Trophoblast cell (in vitro differentiated cells and primary cell): ENCODE results near the gene PAK5.
A peak's percentile ranks its signal among the peaks of the same experiment; 100 is the strongest.

Experiments
- DNase-seq, 2 donors: peaks; one replicate each; pipeline ENCODE4 v3.0.0-alpha.2; 2016
- H2AFZ ChIP-seq: 2 replicates; pipeline ENCODE4 v1.6.1; 2013; ENCODE audit warnings: low read length, moderate library complexity, mild to moderate bottlenecking; ENCODE audit not compliant: insufficient read depth, poor library complexity
- H2AK5ac ChIP-seq: 2 replicates; pipeline ENCODE4 v1.6.1; 2013; ENCODE audit warnings: mild to moderate bottlenecking, low read length
- H2BK120ac ChIP-seq: 2 replicates; pipeline ENCODE4 v1.6.1; 2013; ENCODE audit warnings: low read length, mild to moderate bottlenecking, moderate library complexity; ENCODE audit not compliant: insufficient read depth, poor library complexity
- H2BK12ac ChIP-seq: 2 replicates; pipeline ENCODE4 v1.6.1; 2013; ENCODE audit warnings: mild to moderate bottlenecking, low read length, moderate library complexity
- H2BK5ac ChIP-seq: 2 replicates; pipeline ENCODE4 v1.6.1; 2013; ENCODE audit warnings: low read length, low read depth, moderate library complexity, mild to moderate bottlenecking; ENCODE audit not compliant: poor library complexity
- H3K14ac ChIP-seq: 2 replicates; pipeline ENCODE4 v1.6.1; 2013; ENCODE audit warnings: mild to moderate bottlenecking, low read length
- H3K18ac ChIP-seq: 2 replicates; pipeline ENCODE4 v1.6.1; 2013; ENCODE audit warnings: mild to moderate bottlenecking, low read length
- H3K23ac ChIP-seq: 2 replicates; pipeline ENCODE4 v1.6.1; 2013; ENCODE audit warnings: low read length
- H3K27ac ChIP-seq: 2 replicates; pipeline ENCODE4 v1.5.1; 2013; ENCODE audit warnings: low read depth, mild to moderate bottlenecking, inconsistent platforms, low read length, moderate library complexity
- H3K27me3 ChIP-seq: 2 replicates; pipeline ENCODE4 v1.6.1; 2013; ENCODE audit warnings: inconsistent platforms, mild to moderate bottlenecking, low read length, moderate library complexity; ENCODE audit not compliant: insufficient read depth
- H3K36me3 ChIP-seq, 2 experiments: 1 replicate in 1 of 2; 2 replicates in 1 of 2; pipeline ENCODE4 v1.6.1; 2013; ENCODE audit warnings: low read length in 2 of 2, mild to moderate bottlenecking in 2 of 2, moderate library complexity in 1 of 2; ENCODE audit not compliant: insufficient read depth in 2 of 2, control insufficient read depth in 1 of 2
- H3K4ac ChIP-seq: 2 replicates; pipeline ENCODE4 v1.6.1; 2013; ENCODE audit warnings: low read depth, mild to moderate bottlenecking, low read length, moderate library complexity
- H3K4me1 ChIP-seq, 2 experiments: 1 replicate in 1 of 2; 2 replicates in 1 of 2; pipeline ENCODE4 v1.6.1; 2013; ENCODE audit warnings: low read length in 2 of 2, mild to moderate bottlenecking in 2 of 2, moderate library complexity in 1 of 2; ENCODE audit not compliant: insufficient read depth in 2 of 2, control insufficient read depth in 1 of 2
- H3K4me2 ChIP-seq: 2 replicates; pipeline ENCODE4 v1.6.1; 2013; ENCODE audit warnings: inconsistent platforms, mild to moderate bottlenecking, low read length, moderate library complexity
- H3K4me3 ChIP-seq: 2 replicates; pipeline ENCODE4 v1.5.1; 2013; ENCODE audit warnings: mild to moderate bottlenecking, low read depth, low read length, inconsistent platforms
- H3K79me1 ChIP-seq: one replicate; pipeline ENCODE4 v1.6.1; 2013; ENCODE audit warnings: low read length
- H3K79me2 ChIP-seq: 2 replicates; pipeline ENCODE4 v1.6.1; 2013; ENCODE audit warnings: low read length, mild to moderate bottlenecking; ENCODE audit not compliant: control insufficient read depth, insufficient read depth, poor library complexity
- H3K9ac ChIP-seq: 2 replicates; pipeline ENCODE4 v1.6.1; 2013; ENCODE audit warnings: mild to moderate bottlenecking, low read length
- H3K9me3 ChIP-seq: 2 replicates; pipeline ENCODE4 v1.6.1; 2013; ENCODE audit warnings: low read depth, mild to moderate bottlenecking, control low read depth, inconsistent platforms, low read length; ENCODE audit not compliant: insufficient read depth
- H4K12ac ChIP-seq: 2 replicates; pipeline ENCODE4 v1.6.1; 2013; ENCODE audit warnings: low read depth, mild to moderate bottlenecking, low read length, moderate library complexity
- H4K8ac ChIP-seq: 2 replicates; pipeline ENCODE4 v1.6.1; 2013; ENCODE audit warnings: low read depth, mild to moderate bottlenecking, low read length, moderate library complexity
- H4K91ac ChIP-seq: one replicate; pipeline ENCODE4 v1.6.1; 2013; ENCODE audit warnings: low read depth, mild to moderate bottlenecking, low read length, moderate library complexity
- WGBS: extraction: QIAGEN DNeasy Blood & Tissue Kit; methylation state at CpG from one replicate; pipeline ENCODE4 v1.1.7; 2013; ENCODE audit warnings: missing lambda C conversion rate; ENCODE audit not compliant: insufficient read length, insufficient coverage; ENCODE audit errors: extremely low coverage; 5-methylcytosine and 5-hydroxymethylcytosine counted together

Gene PAK5

DNA sequence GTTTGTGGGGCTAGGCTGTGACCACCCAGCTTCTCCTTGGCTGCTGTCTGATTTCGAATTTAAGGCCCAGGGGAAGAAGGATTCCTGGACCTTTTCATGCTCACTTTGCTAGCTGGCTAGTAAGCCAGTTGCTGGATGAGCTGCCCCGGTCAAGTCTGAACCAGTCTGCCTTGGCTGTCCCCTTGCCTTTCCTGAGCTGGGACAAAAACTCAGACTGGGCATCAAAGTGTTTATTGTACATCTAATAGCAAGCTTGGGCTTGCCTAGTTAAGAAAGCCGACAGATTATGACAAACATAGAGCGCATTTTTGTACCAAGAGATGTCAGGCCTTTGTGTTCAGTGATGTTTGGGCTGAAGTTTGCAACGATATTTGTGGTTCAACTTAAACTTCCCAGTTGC lies 750 bp upstream of the PAK5 start:
- no CpG with 5 or more reads among the region's 5 CpGs for WGBS
- peaks cover 3 to 7% of the 10 kb centered on the region in 2 experiments for H3K4me1 ChIP-seq
- H4K91ac ChIP-seq, result no peak overlapping the region
- H3K36me3 ChIP-seq, result no peaks in the 10 kb centered on the region
- no peak overlapping the region for H3K4ac ChIP-seq
- H2BK5ac ChIP-seq, result no peak overlapping the region
- no peak overlapping the region for H3K23ac ChIP-seq
- no peaks in the 10 kb centered on the region for H3K27me3 ChIP-seq
- H3K18ac ChIP-seq, result no peak overlapping the region
- no peak overlapping the region for H2BK12ac ChIP-seq
- H3K9ac ChIP-seq, result no peak overlapping the region
- no peak overlapping the region for H4K8ac ChIP-seq
- no peak overlapping the region for H3K14ac ChIP-seq
- no peaks in the 10 kb centered on the region for H3K9me3 ChIP-seq
- H3K79me1 ChIP-seq, result no peaks in the 10 kb centered on the region
- no peak overlapping the region for H2AFZ ChIP-seq
- H3K4me2 ChIP-seq, result peak overlapping the region; percentile 84
- no peak overlapping the region for H3K4me3 ChIP-seq
- no peaks in the 10 kb centered on the region for H3K79me2 ChIP-seq
- H3K27ac ChIP-seq, result no peak overlapping the region
- H2BK120ac ChIP-seq, result no peak overlapping the region
- H2AK5ac ChIP-seq, result no peak overlapping the region
- DNase-seq, result no peak
- no peak overlapping the region for H4K12ac ChIP-seq

DNA sequence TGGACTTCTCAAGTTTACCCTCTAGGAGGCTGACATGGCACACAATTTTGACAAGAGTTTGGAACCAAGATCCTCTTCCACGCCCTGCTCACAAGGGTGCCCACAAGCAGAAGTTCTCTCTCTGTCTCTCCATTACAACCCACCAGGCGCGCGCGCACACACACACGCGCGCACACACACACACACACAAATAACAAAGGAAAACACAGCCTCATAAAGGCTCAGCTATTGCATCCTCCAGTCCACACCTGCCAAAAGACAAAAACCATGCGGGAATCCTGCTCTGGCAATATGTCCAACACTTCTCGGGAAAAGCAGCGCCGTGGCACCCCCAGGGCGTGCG lies 870 bp downstream of the PAK5 start:
- H2BK12ac ChIP-seq, result no peak overlapping the region
- no peak overlapping the region for H3K18ac ChIP-seq
- DNase-seq, result no peak
- H3K14ac ChIP-seq, result no peak overlapping the region
- WGBS, result no CpG with 5 or more reads among the region's 14 CpGs
- H3K4me2 ChIP-seq, result peak overlapping the region; percentile 95
- H3K4me3 ChIP-seq, result no peak overlapping the region
- H3K23ac ChIP-seq, result no peak overlapping the region
- peaks cover 3 to 7% of the 10 kb centered on the region in 2 experiments for H3K4me1 ChIP-seq
- no peak overlapping the region for H4K12ac ChIP-seq
- no peak overlapping the region for H2BK120ac ChIP-seq
- H2BK5ac ChIP-seq, result no peak overlapping the region
- H3K79me2 ChIP-seq, result no peaks in the 10 kb centered on the region
- no peaks in the 10 kb centered on the region for H3K36me3 ChIP-seq
- no peak overlapping the region for H3K27ac ChIP-seq
- H3K79me1 ChIP-seq, result no peaks in the 10 kb centered on the region
- no peak overlapping the region for H4K8ac ChIP-seq
- H4K91ac ChIP-seq, result no peak overlapping the region
- no peaks in the 10 kb centered on the region for H3K9me3 ChIP-seq
- H3K4ac ChIP-seq, result no peak overlapping the region
- H3K9ac ChIP-seq, result no peak overlapping the region
- no peak overlapping the region for H2AFZ ChIP-seq
- H3K27me3 ChIP-seq, result no peaks in the 10 kb centered on the region
- no peak overlapping the region for H2AK5ac ChIP-seq

DNA sequence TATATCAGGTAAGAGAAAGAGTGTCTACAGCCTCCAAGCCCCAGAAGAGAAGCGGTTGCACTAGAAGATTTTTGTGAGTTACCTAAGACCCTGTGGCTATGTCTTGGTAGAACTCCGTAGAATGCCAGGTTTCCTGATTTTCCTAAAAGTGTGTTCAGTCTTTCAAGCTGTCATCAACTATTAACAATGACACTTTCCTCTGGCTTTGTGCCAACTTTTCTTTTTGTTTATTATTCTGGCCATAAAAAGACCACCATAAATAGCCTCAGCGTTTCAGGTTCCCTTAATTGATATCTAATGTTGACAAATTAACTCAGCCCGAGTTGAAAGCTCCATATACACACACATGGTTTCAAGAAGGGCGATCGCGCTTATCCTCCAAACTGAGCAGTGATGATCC lies 1.2 kb downstream of the PAK5 start:
- no peaks in the 10 kb centered on the region for H3K79me2 ChIP-seq
- WGBS, result no CpG with 5 or more reads among the region's 7 CpGs

DNA sequence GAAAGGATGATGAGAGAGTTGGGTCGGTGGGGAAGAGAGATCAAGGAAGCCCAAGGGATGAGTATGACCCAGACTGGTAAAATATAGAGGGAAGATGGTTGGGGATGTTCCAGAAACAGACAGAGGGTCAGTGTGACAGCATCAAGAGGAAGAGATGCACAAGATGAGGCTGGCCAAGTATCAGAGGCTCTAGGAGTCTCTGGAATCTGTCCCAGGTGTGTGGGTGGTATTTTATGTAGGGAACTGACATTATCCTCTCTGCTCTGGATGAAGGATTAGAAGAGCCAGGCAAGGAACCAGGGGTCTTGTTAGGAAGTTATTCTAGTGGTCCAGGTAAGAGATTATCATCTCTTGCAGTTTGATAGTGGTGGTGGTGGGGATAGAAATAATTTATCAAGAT lies 3.6 kb downstream of the PAK5 start:
- H4K8ac ChIP-seq, result no peak overlapping the region
- no peaks in the 10 kb centered on the region for H3K36me3 ChIP-seq
- H3K4me3 ChIP-seq, result no peak overlapping the region
- no peaks in the 10 kb centered on the region for H3K79me1 ChIP-seq
- no peak overlapping the region for H3K14ac ChIP-seq
- no peaks in the 10 kb centered on the region for H3K27me3 ChIP-seq
- no peak overlapping the region for H3K27ac ChIP-seq
- H3K4me2 ChIP-seq, result no peak overlapping the region
- H3K79me2 ChIP-seq, result no peaks in the 10 kb centered on the region
- no peak overlapping the region for H4K12ac ChIP-seq
- no peak overlapping the region for H3K18ac ChIP-seq
- WGBS, result no CpG with 5 or more reads among the region's 1 CpG
- H2BK120ac ChIP-seq, result no peak overlapping the region
- no peak overlapping the region for H2AFZ ChIP-seq
- no peak overlapping the region for H2BK12ac ChIP-seq
- no peak for DNase-seq
- no peak overlapping the region for H2BK5ac ChIP-seq
- no peak overlapping the region for H3K23ac ChIP-seq
- peaks cover 3 to 7% of the 10 kb centered on the region in 2 experiments for H3K4me1 ChIP-seq
- H3K4ac ChIP-seq, result no peak overlapping the region
- no peaks in the 10 kb centered on the region for H3K9me3 ChIP-seq
- no peak overlapping the region for H3K9ac ChIP-seq
- no peak overlapping the region for H2AK5ac ChIP-seq
- no peak overlapping the region for H4K91ac ChIP-seq

More for the DNA sequence above, 1.2 kb downstream of the PAK5 start:
- H3K18ac ChIP-seq, result no peak overlapping the region
- no peak overlapping the region for H2BK5ac ChIP-seq
- H3K4ac ChIP-seq, result no peak overlapping the region
- no peak overlapping the region for H2BK120ac ChIP-seq
- no peak overlapping the region for H3K23ac ChIP-seq
- DNase-seq, result no peak
- H3K4me3 ChIP-seq, result no peak overlapping the region
- no peaks in the 10 kb centered on the region for H3K79me1 ChIP-seq
- H3K36me3 ChIP-seq, result no peaks in the 10 kb centered on the region
- no peak overlapping the region for H4K12ac ChIP-seq
- no peaks in the 10 kb centered on the region for H3K9me3 ChIP-seq
- no peak overlapping the region for H4K91ac ChIP-seq
- no peak overlapping the region for H2BK12ac ChIP-seq
- no peak overlapping the region for H3K4me2 ChIP-seq
- H4K8ac ChIP-seq, result no peak overlapping the region
- H3K4me1 ChIP-seq, result peaks cover 3 to 7% of the 10 kb centered on the region in 2 experiments
- no peak overlapping the region for H3K27ac ChIP-seq
- no peaks in the 10 kb centered on the region for H3K27me3 ChIP-seq
- no peak overlapping the region for H3K9ac ChIP-seq
- H2AK5ac ChIP-seq, result no peak overlapping the region
- no peak overlapping the region for H2AFZ ChIP-seq
- no peak overlapping the region for H3K14ac ChIP-seq
